B cell (primary cell): Measurements from ENCODE around the gene COBL. TPM values are rescaled to one million over a fixed set of nuclear protein-coding genes. Genes with fewer than 3 reads are reported as not detected.

Experiments
- ATAC-seq: fragments of 200-7000 bp; cut with Tn5 transposase; one replicate; pipeline ENCODE4 v1.10.0; 2021; ENCODE audit warnings: low read depth, mild to moderate bottlenecking, moderate number of reproducible peaks, moderate library complexity
- CTCF ChIA-PET: fragments of 350-600 bp; sonication (Branson Sonifier 250); formaldehyde crosslinking; loops from one replicate; lab custom pipeline; 2021; ENCODE audit warnings: antibody characterized with exemption, inconsistent platforms; lab: Charles Lee
- POLR2A ChIA-PET: fragments of 350-600 bp; sonication (Branson Sonifier 250); formaldehyde crosslinking; loops from one replicate; lab custom pipeline; 2021; ENCODE audit warnings: antibody characterized with exemption; lab: Charles Lee
- DNase-seq: peaks from one replicate; pipeline ENCODE4 v3.0.0; 2013
- H2AFZ ChIP-seq: 2 replicates; pipeline ENCODE4 v1.6.1; 2012; ENCODE audit warnings: mild to moderate bottlenecking, low read depth, low read length; ENCODE audit not compliant: insufficient read depth, poor library complexity, severe bottlenecking
- H3K27ac ChIP-seq, 2 donors: 1 replicate in 1 of 2; 2 replicates in 1 of 2; pipeline ENCODE4 v1.5.1; 2012 to 2013; ENCODE audit warnings: low read length in 2 of 2, mild to moderate bottlenecking in 2 of 2, moderate library complexity in 1 of 2
- H3K27me3 ChIP-seq, 4 experiments: fragments of 200-600 bp in 1 of 4; sonication (generic) in 1 of 4; replicated peaks in 1 of 4; 1 replicate in 2 of 4; 2 replicates in 2 of 4; pipeline versions ENCODE4 v1.6.1 to v1.7.0; 2013 to 2016; ENCODE audit warnings: low read length in 3 of 4, mild to moderate bottlenecking in 2 of 4, mixed read lengths in 1 of 4, moderate library complexity in 1 of 4; ENCODE audit not compliant: insufficient read depth in 4 of 4, control insufficient read depth in 3 of 4; ENCODE audit errors: control extremely low read depth in 1 of 4
- H3K36me3 ChIP-seq, 2 experiments: replicated peaks in 1 of 2; 1 replicate in 1 of 2; 2 replicates in 1 of 2; pipeline versions ENCODE4 v1.6.1 to v1.7.1; 2013; ENCODE audit warnings: low read length in 1 of 2; ENCODE audit not compliant: insufficient read depth in 2 of 2, control insufficient read depth in 1 of 2; ENCODE audit errors: control extremely low read depth in 1 of 2, extremely low read depth in 1 of 2
- H3K4me1 ChIP-seq, 2 donors: fragments of 200-600 bp in 1 of 2; sonication (generic) in 1 of 2; 1 replicate in 1 of 2; 2 replicates in 1 of 2; pipeline versions ENCODE4 v1.5.1 to v1.6.1; 2013 to 2017; ENCODE audit warnings: low read length in 2 of 2; ENCODE audit not compliant: control insufficient read depth in 2 of 2, insufficient read depth in 2 of 2
- H3K4me2 ChIP-seq: replicated peaks from 2 replicates; pipeline ENCODE3; 2012; ENCODE audit warnings: mild to moderate bottlenecking, low read depth, low read length; ENCODE audit not compliant: poor library complexity, severe bottlenecking
- H3K4me3 ChIP-seq, 5 experiments: fragments of 200-600 bp in 1 of 5; sonication (generic) in 1 of 5; 1 replicate in 3 of 5; 2 replicates in 2 of 5; pipeline versions ENCODE4 v1.5.1 to v1.7.0; 2011 to 2016; ENCODE audit warnings: low read length in 4 of 5, mild to moderate bottlenecking in 4 of 5, low read depth in 2 of 5, control low read depth in 1 of 5, moderate library complexity in 1 of 5; ENCODE audit not compliant: insufficient read depth in 1 of 5; ENCODE audit errors: control extremely low read depth in 1 of 5, extremely low read depth in 1 of 5
- H3K79me2 ChIP-seq: fragments of 200-600 bp; sonication (generic); one replicate; pipeline ENCODE4 v1.6.0; 2016; ENCODE audit warnings: low read length; ENCODE audit not compliant: control insufficient read depth, insufficient read depth
- H3K9ac ChIP-seq: fragments of 200-600 bp; sonication (generic); 2 replicates; pipeline ENCODE4 v1.6.1; 2017; ENCODE audit warnings: mild to moderate bottlenecking, low read length, moderate library complexity
- H3K9me3 ChIP-seq, 3 donors: one replicate each; pipeline versions ENCODE4 v1.6.1 to v1.7.1; 2013; ENCODE audit warnings: low read length in 2 of 3; ENCODE audit not compliant: control insufficient read depth in 2 of 3, insufficient read depth in 1 of 3; ENCODE audit errors: control extremely low read depth in 1 of 3
- H4K20me1 ChIP-seq: 2 replicates; pipeline ENCODE4 v1.6.0; 2012; ENCODE audit warnings: mild to moderate bottlenecking, low read length; ENCODE audit not compliant: insufficient read depth, control insufficient read depth, poor library complexity, severe bottlenecking
- H3K27ac Mint-ChIP-seq: one replicate; pipeline ENCODE4 v1.8.0; 2021; ENCODE audit warnings: mixed read lengths
- H3K27me3 Mint-ChIP-seq: one replicate; pipeline ENCODE4 v1.8.0; 2021; ENCODE audit warnings: mixed read lengths
- H3K4me1 Mint-ChIP-seq: one replicate; pipeline ENCODE4 v1.8.0; 2021; ENCODE audit warnings: mixed read lengths
- H3K4me3 Mint-ChIP-seq: one replicate; pipeline ENCODE4 v1.8.0; 2021; ENCODE audit warnings: mixed read lengths
- H3K9me3 Mint-ChIP-seq: one replicate; pipeline ENCODE4 v1.8.0; 2022; ENCODE audit warnings: mixed read lengths; ENCODE audit not compliant: insufficient read depth
- CTCF ChIP-seq: fragments of 200-600 bp; IDR thresholded peaks from one replicate; pipeline ENCODE4 v1.8.0; 2022; ENCODE audit warnings: antibody characterized with exemption, mild to moderate bottlenecking
- EZH2 ChIP-seq: IDR thresholded peaks from 2 replicates; pipeline ENCODE4 v1.6.1; 2012; ENCODE audit warnings: borderline replicate concordance, low read depth, mild to moderate bottlenecking, moderate library complexity, low read length; ENCODE audit not compliant: insufficient read depth, poor library complexity, severe bottlenecking
- WGBS: methylation state at CpG from one replicate; pipeline ENCODE4 v1.1.5; 2013; ENCODE audit warnings: missing lambda C conversion rate; ENCODE audit not compliant: insufficient coverage; 5-methylcytosine and 5-hydroxymethylcytosine counted together
- intact Hi-C: fragments of 100-400 bp; cut with micrococcal nuclease; formaldehyde crosslinking; loops from one replicate; pipeline ENCODE4 v1.10.0; 2022
- polyA plus RNA-seq: library from polyadenylated mRNA; depleted of rRNA; stranded (reverse); fragments of >200 nt; gene quantifications from 2 replicates; pipeline ENCODE4 v1.2.3, GENCODE V29; 2012
- total RNA-seq, 2 donors: library from RNA; stranded (reverse); fragments of 120-200 nt in 1 of 2; gene quantifications; 1 replicate in 1 of 2; 2 replicates in 1 of 2; pipeline versions ENCODE4 v1.2.3 to v1.2.4, GENCODE V29; 2013 to 2022

Gene COBL
- total and polyA plus RNA-seq, 2 donors (not counting 1 experiment from before 2014, with no cell fraction given): not detected

GRCh38 chr7:51273360-51273759 lies 43.2 kb downstream of the COBL start:
- Histone ChIP-seq H3K36me3 (no peaks in the 10 kb centered on the region), H3K79me2 (no peaks in the 10 kb centered on the region), H3K27ac (no peak overlapping the region), H3K4me3 (no peak overlapping the region), H3K27me3 (no peaks in the 10 kb centered on the region), H3K9me3 (no peaks in the 10 kb centered on the region), H3K4me2 (no peak overlapping the region), H3K9ac (no peak overlapping the region), H4K20me1 (no peaks in the 10 kb centered on the region), H2AFZ (no peak overlapping the region), H3K4me1 (no peaks in the 10 kb centered on the region)
- Mint-ChIP-seq H3K4me1 (no peaks in the 10 kb centered on the region), H3K9me3 (no peaks in the 10 kb centered on the region), H3K27ac (no peak overlapping the region), H3K27me3 (no peaks in the 10 kb centered on the region), H3K4me3 (no peak overlapping the region)
- intact Hi-C loops: no loop called here
- DNase-seq (no peak), ATAC-seq (no peak)
- POLR2A ChIA-PET: no interaction called here
- TF ChIP-seq CTCF (no peak), EZH2 (no peak)
- WGBS: 90% methylated on average over 1 of the region's 1 CpG
- CTCF ChIA-PET: no interaction called here

- Histone ChIP-seq H3K79me2 (no peaks in the 10 kb centered on the region), H3K27me3 (no peaks in the 10 kb centered on the region), H3K4me1 (no peaks in the 10 kb centered on the region), H3K27ac (no peak overlapping the region), H3K36me3 (no peaks in the 10 kb centered on the region), H2AFZ (no peak overlapping the region), H3K4me3 (no peak overlapping the region), H4K20me1 (no peaks in the 10 kb centered on the region), H3K9me3 (no peaks in the 10 kb centered on the region), H3K4me2 (no peak overlapping the region), H3K9ac (no peak overlapping the region)
- Mint-ChIP-seq H3K9me3 (no peaks in the 10 kb centered on the region), H3K4me1 (no peaks in the 10 kb centered on the region), H3K27me3 (no peaks in the 10 kb centered on the region), H3K27ac (no peak overlapping the region), H3K4me3 (no peak overlapping the region)
- ChIA-PET CTCF (no interaction called here), POLR2A (no interaction called here)
- 100% methylated on average over 5 of the region's 5 CpGs for WGBS
- DNase-seq (no peak), ATAC-seq (no peak)
- TF ChIP-seq CTCF: no peak
- no peak for TF ChIP-seq EZH2
- intact Hi-C loops: no loop called here
Measured at GRCh38 chr7:51270965-51271364, 45.6 kb downstream of the COBL start.
